GM11168 (cell line): Measurements from ENCODE around the gene UBQLN2.
"Not testable (repeated sequence)": the region's sequence is repeated elsewhere in the genome, so short reads cannot be mapped to it uniquely, and the experiment has no call there.

Source experiments
- in situ Hi-C: fragments of 300-500 bp; cut with MboI; formaldehyde crosslinking; loops from one replicate; pipeline ENCODE4 v1.12.0; 2022; ENCODE audit warnings: low sequenced_read_pairs; ENCODE audit not compliant: unreplicated experiment

The UBQLN2 gene

DNA sequence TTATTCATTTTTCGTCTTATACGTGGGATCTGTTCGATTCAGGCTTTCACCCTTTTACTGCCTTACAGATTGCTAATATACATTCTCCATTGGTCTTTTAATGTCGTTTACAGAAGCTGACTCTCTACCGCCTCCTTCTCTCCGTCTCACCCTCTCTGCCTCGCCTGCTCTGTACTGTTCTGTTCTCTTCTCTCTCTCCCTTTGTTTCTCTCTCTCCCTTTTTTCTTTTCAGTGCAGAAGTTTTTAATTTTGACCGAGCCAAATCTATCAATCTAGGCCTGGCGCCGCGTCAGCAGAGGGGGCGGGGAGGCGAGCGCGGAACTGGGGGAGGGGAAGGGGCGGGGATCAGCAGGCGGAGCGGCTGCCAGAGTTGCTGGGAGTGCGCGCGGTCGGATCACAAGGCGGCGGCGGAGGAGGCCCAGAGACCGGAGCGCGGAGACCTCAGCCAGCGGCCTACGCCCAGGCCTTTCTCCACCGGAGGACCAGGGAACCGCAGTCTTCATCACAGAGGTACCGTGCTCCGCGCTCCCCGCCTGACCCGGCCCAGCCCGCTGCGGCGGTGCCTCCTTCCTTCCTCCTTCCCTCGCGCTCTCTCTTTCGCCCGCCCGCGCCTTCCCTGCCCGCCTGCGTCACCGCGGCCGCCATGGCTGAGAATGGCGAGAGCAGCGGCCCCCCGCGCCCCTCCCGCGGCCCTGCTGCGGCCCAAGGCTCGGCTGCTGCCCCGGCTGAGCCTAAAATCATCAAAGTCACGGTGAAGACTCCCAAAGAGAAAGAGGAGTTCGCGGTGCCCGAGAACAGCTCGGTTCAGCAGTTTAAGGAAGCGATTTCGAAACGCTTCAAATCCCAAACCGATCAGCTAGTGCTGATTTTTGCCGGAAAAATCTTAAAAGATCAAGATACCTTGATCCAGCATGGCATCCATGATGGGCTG lies at the start of gene UBQLN2:
Gene UBQLN2, plus strand, starts transcription at position 397 of the 931 bp plus-strand sequence. Its CDS starts 247 bp downstream, at position 644.
- in situ Hi-C loops = no loop called here

DNA sequence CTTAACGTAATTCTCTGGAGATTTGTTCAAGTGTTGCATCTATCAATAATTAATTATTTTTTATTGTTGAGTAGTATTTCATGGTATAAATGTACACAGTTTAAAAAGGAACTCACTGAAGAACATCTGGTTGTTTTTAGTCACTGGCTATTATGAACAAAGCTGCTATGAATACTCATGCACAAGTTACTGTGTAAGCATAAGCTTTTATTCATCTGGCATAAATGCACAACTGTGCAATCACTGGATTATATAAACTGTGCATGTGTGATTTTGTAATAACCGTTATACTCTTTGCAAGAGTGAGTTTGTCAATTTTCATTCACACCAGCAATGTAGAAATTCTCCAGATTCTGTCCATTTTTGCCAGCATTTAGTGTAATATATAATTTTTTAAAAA lies 43.8 kb upstream of the UBQLN2 start:
- in situ Hi-C loops = no loop called here

DNA sequence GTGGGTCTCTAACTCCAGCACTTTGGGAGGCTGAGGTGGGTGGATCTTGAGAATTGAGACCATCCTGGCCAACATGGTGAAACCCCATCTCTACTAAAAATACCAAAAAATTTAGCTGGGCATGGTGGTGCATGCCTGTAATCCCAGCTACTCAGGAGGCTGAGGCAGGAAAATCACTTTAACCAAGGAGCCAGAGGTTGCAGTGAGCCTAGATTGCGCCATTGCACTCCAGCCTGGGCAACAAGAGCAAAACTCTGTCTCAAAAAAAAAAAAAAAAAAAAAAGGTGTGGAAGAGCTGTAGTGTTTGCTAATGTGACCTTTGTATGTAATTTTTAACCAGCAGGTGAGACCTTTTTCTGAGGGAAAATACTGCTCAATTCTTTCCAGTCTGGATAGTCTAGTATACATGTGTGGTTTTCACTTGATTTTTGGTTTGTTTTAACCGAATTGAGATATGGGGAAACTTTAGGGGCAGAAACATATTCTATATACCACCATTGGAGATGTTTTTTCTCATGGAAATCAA lies 33.9 kb upstream of the UBQLN2 start:
- in situ Hi-C loops = not testable (repeated sequence)

DNA sequence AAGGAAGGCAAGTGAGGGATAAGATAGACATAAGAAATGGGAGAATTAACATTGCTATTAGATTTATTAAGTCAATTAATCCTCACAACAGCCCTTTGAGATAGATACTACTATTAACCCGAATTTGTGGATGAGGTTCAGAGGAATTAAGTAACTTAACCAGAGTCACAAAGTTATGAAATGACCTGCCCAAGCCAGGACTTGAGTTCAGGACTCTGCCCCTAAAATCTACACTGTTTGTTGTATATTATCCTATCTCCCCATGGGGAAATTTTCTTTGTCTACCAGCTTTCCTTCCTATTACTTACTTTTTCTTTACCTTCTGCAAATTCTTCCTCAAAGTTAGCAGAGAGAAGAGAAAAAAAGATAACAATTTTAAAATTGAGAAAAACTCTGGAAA lies 33.4 kb upstream of the UBQLN2 start:
- in situ Hi-C loops = no loop called here

DNA sequence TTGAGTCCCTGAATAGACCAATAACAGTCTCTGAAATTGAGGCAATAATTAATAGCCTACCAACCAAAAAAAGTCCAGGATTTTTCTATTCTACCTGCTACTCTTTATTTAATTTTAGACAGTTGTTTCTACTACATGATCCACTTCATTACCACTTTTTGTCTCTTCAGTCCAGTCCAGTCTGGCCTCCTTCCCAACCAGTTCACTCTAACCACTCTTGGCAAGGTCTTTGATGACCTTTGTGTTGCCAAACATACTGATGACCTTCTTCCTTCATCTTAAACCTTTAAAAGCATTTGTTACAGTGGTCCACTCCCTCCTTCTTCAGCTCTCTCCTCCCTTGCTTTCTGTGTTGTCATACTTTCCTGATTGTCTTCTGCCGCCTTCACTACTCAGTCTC lies 12.8 kb upstream of the UBQLN2 start:
- in situ Hi-C loops = no loop called here

DNA sequence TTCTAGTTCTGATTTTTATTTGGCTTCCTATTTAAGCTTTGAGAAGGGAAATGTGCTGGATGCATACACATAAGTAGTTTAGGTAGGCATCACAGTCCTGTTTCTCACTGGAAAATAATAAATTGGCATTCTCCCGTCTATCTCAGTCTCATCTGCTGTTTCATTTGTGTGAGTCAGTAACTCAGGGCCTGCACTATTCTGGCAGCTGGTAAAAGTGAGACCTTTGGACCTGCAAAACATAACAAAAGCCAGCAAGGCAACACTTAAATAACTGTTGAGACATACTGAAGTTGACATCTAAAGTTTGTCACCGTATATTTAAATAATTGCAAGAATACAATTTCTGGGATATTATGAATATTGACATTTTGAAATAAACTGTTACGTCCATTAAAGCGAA lies 8.6 kb upstream of the UBQLN2 start:
- in situ Hi-C loops = no loop called here

DNA sequence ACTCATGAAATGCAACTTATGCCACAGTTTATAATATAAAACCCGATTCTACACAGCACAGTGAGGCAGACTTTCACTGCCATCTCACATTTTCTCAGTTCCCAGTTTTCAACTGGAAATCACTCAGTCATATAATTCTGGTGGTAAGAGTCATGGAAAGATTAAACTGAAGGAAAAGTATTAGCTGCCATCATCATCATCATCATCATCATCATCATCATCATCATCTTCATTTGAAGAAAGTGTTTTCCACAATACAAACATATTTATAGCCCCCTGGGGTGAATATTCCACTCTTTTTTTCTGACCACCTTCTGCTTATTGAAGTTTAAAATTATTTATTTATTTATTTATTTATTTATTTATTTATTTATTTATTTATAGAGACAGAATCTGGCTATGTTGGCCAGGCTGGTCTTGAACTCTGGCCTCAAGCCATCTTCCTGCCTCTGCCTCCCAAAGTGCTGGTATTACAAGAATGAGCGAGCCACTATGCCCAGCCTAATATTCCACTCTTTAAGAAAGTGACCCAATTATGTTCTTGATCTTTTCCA lies 6.0 kb upstream of the UBQLN2 start:
- in situ Hi-C loops = no loop called here

DNA sequence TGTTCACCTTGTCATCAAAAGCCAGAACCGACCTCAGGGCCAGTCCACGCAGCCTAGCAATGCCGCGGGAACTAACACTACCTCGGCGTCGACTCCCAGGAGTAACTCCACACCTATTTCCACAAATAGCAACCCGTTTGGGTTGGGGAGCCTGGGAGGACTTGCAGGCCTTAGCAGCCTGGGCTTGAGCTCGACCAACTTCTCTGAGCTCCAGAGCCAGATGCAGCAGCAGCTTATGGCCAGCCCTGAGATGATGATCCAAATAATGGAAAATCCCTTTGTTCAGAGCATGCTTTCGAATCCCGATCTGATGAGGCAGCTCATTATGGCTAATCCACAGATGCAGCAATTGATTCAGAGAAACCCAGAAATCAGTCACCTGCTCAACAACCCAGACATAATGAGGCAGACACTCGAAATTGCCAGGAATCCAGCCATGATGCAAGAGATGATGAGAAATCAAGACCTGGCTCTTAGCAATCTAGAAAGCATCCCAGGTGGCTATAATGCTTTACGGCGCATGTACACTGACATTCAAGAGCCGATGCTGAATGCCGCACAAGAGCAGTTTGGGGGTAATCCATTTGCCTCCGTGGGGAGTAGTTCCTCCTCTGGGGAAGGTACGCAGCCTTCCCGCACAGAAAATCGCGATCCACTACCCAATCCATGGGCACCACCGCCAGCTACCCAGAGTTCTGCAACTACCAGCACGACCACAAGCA lies 898 bp downstream of the UBQLN2 start:
- in situ Hi-C loops = no loop called here

DNA sequence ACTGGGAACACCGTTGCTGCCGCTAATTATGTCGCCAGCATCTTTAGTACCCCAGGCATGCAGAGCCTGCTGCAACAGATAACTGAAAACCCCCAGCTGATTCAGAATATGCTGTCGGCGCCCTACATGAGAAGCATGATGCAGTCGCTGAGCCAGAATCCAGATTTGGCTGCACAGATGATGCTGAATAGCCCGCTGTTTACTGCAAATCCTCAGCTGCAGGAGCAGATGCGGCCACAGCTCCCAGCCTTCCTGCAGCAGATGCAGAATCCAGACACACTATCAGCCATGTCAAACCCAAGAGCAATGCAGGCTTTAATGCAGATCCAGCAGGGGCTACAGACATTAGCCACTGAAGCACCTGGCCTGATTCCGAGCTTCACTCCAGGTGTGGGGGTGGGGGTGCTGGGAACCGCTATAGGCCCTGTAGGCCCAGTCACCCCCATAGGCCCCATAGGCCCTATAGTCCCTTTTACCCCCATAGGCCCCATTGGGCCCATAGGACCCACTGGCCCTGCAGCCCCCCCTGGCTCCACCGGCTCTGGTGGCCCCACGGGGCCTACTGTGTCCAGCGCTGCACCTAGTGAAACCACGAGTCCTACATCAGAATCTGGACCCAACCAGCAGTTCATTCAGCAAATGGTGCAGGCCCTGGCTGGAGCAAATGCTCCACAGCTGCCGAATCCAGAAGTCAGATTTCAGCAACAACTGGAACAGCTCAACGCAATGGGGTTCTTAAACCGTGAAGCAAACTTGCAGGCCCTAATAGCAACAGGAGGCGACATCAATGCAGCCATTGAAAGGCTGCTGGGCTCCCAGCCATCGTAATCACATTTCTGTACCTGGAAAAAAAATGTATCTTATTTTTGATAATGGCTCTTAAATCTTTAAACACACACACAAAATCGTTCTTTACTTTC lies 1.8 kb downstream of the UBQLN2 start:
- in situ Hi-C loops = no loop called here

DNA sequence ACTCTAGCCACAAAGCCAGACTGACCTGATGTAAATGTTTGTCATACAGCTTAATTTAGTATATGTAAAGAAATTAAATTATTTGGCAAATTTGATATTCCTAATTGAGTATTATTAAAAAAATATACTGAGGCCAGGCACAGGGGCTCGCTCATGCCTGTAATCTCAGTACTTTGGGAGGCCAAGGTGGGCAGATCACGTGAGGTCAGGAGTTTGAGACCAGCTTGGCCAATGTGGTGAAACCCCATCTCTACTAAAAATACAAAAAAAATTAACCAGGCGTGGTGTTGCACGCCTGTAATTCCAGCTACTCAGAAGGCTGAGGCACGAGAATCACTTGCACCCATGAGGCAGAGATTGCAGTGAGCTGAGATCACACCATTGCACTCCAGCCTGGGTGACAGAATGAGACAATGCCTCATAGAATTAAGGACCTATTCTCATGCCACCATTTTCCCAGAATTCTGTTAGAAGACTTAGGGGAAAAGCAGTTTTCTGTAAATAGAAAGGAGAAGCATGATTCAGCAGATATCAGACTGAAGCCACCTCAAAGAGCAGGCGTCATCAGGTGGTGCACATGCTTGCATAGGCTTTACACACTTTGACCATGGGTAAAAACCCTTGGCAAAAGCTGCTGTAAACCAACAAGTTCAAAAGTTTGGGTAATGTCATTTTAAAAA lies 6.1 kb downstream of the UBQLN2 start:
- in situ Hi-C loops = no loop called here

DNA sequence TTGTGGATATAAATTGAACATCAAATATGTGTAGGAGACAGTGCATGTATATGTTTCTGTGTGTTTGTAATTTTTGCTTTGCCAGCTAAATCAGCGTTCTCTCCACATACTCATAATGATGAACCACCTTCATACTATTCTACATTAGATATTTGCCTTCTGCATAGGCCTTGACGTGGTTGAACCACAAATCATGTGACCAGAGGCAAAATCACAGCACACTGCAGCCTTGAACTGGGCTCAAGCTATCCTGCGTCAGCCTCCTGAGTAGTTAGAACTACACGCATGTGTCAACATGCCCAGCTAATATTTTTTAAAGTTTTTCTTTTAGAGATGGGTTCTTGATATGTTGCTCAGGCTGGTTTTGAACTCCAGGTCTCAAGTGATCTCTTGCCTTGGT lies 9.5 kb downstream of the UBQLN2 start:
- in situ Hi-C loops = no loop called here

DNA sequence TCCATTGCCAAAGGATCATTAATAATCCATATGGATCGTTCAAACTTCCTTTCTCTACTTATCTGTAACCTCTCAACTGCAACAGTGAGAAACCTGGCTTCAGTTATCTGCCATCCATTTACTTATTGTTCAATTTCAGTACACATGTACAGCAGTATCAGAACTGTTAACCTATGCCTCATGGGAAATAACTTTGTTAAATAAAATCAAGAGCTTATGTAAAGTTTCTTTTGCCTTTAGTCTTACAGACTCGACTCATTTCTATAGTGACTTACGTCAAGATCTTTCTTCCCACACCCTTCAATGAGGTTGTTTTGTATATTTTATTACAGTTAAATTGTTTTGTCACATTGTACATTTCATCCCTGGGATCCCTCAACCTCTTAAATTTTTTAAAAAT lies 11.4 kb downstream of the UBQLN2 start:
- in situ Hi-C loops = loop anchor here (25.0 kb wide), 1 partner anchor 162 kb away; the partner anchor contains the start of gene NBDY

DNA sequence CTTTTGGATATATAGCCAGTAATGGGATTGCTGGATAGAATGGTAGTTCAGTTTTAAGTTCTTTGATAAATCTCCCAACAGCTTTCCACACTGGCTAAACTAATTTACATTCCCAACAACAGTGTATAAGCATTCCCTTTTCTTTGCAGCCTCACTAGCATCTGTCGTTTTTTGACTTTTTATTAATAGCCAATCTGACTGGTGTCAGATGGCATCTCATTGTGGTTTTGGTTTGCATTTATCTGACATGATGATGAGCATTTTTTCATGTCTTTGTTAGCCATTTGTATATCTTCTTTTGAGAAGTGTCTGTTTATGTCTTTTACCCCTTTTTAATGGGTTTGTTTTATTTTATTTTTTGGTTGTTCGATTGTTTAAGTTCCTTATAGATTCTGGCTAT lies 13.3 kb downstream of the UBQLN2 start:
- in situ Hi-C loops = loop anchor here (25.0 kb wide), 1 partner anchor 161 kb away; the partner anchor contains the start of gene NBDY

DNA sequence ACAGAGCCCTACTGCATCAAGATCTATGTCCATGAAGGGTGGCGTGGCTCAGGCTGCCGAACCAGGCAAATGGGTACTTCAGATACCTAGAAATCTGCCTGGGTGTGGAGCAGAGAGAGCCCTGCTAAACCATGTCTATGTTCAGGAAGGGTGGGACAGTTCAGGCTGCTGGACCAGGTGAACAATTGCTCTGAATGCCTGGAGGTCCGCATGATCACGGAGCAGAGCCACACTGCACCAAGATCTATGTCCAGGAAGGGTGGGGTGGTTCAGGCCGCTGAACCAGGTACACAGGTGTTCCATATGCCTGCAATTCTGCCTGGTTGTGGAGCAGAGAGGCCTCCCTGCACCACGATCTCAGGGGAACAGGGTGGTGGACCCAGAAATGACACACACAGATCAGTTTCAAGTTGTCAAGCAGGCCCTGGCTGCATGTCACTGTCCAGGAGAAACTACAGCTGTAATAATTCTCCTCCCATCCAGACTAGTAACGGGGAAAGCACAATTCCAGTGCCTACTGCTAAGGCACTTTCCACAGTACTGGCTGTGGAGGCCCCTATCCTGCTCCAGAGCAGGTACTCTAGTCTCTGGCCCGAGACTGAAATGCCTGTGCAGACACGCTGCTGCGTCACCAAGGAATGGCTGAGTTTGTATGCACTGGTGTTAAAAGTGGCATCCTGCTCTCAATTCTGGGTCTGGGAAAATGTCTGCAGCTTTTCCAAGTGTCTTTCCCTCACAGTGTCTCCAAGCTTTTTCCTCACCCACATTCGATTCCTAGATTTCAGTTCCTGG lies 25.2 kb downstream of the UBQLN2 start:
- in situ Hi-C loops = loop anchor here (25.0 kb wide), 1 partner anchor 149 kb away; the partner anchor contains the start of gene NBDY

DNA sequence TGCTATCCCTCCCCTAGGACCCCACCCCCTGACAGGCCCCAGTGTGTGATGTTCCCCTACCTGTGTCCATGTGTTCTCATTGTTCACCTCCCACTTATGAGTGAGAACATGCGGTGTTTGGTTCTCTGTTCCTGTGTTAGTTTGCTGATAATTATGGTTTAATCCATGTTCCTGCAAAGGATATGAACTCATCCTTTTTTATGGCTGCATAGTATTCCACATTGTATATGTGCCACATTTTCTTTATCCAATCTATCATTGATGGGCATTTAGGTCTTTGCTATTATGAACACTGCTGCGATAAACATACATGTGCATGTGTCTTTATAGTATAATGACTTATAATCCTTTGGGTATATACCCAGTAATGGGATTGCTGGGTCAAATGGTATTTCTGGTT lies 28.4 kb downstream of the UBQLN2 start:
- in situ Hi-C loops = loop anchor here (25.0 kb wide), 1 partner anchor 145 kb away; the partner anchor contains the start of gene NBDY

DNA sequence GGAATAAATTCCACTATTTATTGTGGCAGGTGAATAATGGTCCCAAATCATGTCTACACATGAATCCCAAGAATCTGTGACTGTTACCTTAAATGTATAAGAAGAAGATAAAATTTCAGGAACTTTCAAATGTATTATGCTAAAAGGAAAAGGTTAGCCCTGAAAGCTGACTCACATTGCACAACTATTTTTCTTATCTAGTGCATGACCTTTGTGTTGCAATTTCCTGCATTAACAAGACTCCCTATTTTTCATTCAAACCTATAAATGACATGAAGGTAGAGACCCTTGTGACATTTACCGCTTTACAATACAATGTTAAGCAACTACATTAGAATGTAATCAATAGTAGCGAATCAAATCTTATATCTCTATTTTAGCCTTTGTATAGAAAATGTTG lies 36.7 kb downstream of the UBQLN2 start:
- in situ Hi-C loops = no loop called here

DNA sequence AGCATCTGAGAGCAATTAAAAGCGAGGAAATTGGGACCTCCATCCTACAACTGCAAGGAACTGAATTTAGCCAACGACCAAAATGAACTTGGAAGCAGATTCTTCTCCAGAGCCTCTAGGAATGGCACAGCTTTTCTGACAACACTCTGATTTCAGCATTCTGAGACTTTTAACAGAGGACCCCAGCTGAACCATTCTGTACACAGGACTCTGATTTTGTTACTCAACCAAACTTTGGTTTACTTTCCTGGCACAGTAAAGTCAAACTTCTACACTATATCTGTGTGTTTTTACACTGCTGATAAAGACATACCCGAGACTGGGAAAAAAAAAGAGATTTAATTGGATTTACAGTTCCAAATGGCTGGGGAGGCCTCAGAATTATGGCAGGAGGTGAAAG lies 37.6 kb downstream of the UBQLN2 start:
- in situ Hi-C loops = no loop called here

DNA sequence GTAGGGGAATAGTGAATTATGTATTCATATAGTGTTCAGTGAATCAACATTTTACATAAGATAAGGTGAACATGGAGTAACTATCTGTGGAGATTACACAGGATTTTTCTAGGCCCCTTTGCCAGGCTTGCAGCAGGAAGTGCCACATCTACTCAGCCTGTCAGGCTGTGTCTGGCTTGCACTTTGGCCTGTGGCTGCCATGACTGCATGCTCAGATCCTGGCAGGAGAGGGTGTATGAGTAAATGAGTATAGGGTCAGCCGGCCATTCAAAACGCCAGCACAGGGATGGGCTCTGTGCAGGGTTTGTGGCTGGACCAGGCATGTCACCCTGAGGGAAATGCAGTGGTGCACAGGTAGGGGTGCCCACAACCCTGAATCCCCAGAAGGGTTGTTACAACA lies 51.9 kb downstream of the UBQLN2 start:
- in situ Hi-C loops = no loop called here
